CD8-positive, alpha-beta memory T cell (primary cell): Measurements from ENCODE around the gene PACS1. TPM values are rescaled to one million over a fixed set of nuclear protein-coding genes. Genes with fewer than 3 reads are reported as not detected.

Experiments
- CTCF ChIA-PET: fragments of 350-600 bp; sonication (Branson Sonifier 250); formaldehyde crosslinking; loops from one replicate; lab custom pipeline; 2021; ENCODE audit warnings: antibody characterized with exemption; lab: Charles Lee
- POLR2A ChIA-PET: fragments of 350-600 bp; sonication (Branson Sonifier 250); formaldehyde crosslinking; loops from one replicate; lab custom pipeline; 2021; ENCODE audit warnings: antibody characterized with exemption; lab: Charles Lee
- DNase-seq, 5 donors: peaks; one replicate each; pipeline versions ENCODE4 v3.0.0 to v3.0.0-alpha.2; 2020 to 2022; ENCODE audit warnings: mixed read lengths in 1 of 5
- H3K27ac ChIP-seq: one replicate; pipeline ENCODE4 v1.7.0; 2013; ENCODE audit warnings: low read depth, mild to moderate bottlenecking, low read length, moderate library complexity
- H3K27me3 ChIP-seq: 2 replicates; pipeline ENCODE4 v1.7.0; 2013; ENCODE audit warnings: low read length, mild to moderate bottlenecking; ENCODE audit not compliant: insufficient read depth, poor library complexity, severe bottlenecking
- H3K36me3 ChIP-seq: 2 replicates; pipeline ENCODE4 v1.7.0; 2013; ENCODE audit warnings: mild to moderate bottlenecking, low read length, moderate library complexity; ENCODE audit not compliant: insufficient read depth
- H3K4me1 ChIP-seq: 2 replicates; pipeline ENCODE4 v1.7.0; 2013; ENCODE audit warnings: mild to moderate bottlenecking, low read length, moderate library complexity; ENCODE audit not compliant: insufficient read depth
- H3K4me3 ChIP-seq: 2 replicates; pipeline ENCODE4 v1.7.0; 2013; ENCODE audit warnings: mild to moderate bottlenecking, low read length
- H3K9me3 ChIP-seq: 2 replicates; pipeline ENCODE4 v1.7.0; 2013; ENCODE audit warnings: mild to moderate bottlenecking, low read length
- H3K27ac Mint-ChIP-seq, 8 donors: one replicate each; pipeline ENCODE4 v1.8.0; 2020 to 2021; ENCODE audit warnings: mixed read lengths in 8 of 8, mild to moderate bottlenecking in 6 of 8, inconsistent platforms in 3 of 8, moderate library complexity in 3 of 8
- H3K27me3 Mint-ChIP-seq, 2 donors: one replicate each; pipeline ENCODE4 v1.8.0; 2020 to 2021; ENCODE audit warnings: mixed read lengths in 2 of 2, mild to moderate bottlenecking in 1 of 2, moderate library complexity in 1 of 2
- H3K36me3 Mint-ChIP-seq, 3 donors: one replicate each; pipeline ENCODE4 v1.8.0; 2020 to 2021; ENCODE audit warnings: mixed read lengths in 3 of 3, inconsistent platforms in 1 of 3, mild to moderate bottlenecking in 1 of 3
- H3K4me1 Mint-ChIP-seq, 3 donors: one replicate each; pipeline ENCODE4 v1.8.0; 2020 to 2021; ENCODE audit warnings: mixed read lengths in 3 of 3, inconsistent platforms in 1 of 3, mild to moderate bottlenecking in 1 of 3
- H3K4me3 Mint-ChIP-seq, 7 donors: one replicate each; pipeline ENCODE4 v1.8.0; 2020 to 2021; ENCODE audit warnings: mixed read lengths in 7 of 7, mild to moderate bottlenecking in 6 of 7, moderate library complexity in 4 of 7, inconsistent platforms in 2 of 7
- H3K9me3 Mint-ChIP-seq, 5 donors: one replicate each; pipeline ENCODE4 v1.8.0; 2020 to 2022; ENCODE audit warnings: mixed read lengths in 5 of 5, mild to moderate bottlenecking in 3 of 5, moderate library complexity in 2 of 5, inconsistent platforms in 1 of 5
- polyA plus RNA-seq: library from polyadenylated mRNA; unstranded; fragments of 300-500 nt; fragmentation: Illumina TruSeq; gene quantifications from one replicate; pipeline ENCODE4 v1.2.3, GENCODE V29; 2021
- total RNA-seq, 2 experiments: library from RNA; stranded (reverse); gene quantifications; one replicate each; pipeline ENCODE4 v1.2.3, GENCODE V29; 2021

Gene PACS1
- total and polyA plus RNA-seq, 3 experiments from 2014 or later: 73.3 to 86.1 (median 77.4) TPM

DNA sequence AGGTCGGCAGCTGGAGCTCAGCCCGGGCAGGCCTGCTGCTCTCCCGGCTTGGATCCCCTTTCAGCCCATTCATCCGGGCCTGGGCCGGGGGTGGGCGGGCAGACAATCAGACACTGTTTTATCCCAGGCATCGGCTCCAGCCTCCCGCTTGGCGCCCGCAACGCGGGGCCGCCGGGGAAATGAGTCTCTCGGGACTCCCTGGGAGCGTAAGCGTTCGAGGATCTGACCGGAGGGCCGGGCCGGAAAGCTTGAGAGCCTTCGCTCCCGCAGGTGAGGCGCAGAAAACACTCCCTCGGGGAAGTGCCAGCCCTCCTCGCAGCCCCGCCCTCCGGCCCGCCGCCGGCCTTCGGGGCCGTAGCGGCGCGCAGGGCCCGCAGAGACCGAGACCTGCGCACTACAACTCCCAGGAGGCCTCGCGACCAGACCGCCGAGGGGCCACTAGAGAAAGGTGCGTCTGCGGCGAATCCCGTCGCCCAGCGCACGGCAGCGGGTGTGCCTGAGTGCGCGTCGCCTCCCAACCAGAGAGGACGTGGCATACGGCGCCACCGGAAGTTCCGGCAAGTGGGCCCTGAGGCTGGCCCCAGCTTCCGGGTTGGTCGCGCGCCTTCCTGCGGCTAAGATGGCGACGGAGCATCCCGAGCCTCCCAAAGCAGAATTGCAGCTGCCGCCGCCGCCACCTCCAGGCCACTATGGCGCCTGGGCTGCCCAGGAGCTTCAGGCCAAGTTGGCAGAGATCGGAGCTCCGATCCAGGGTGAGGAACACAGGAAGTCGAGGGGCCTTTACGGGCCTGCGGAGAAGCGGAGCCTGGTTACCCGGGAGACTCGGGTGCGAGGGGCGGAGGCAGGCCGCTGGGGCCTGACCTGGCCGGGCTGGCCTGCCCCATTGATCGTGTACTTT lies 18.1 kb upstream of the PACS1 start, which contains the start of gene SF3B2:
TSS of gene SF3B2 (plus strand) at position 599 of the 898 bp plus-strand sequence. CDS start at position 620, 21 bp downstream.
- ChIA-PET CTCF (interaction anchor here (1.1 to 4.8 kb wide), 10 partner anchors 7 to 199 kb away, joined by 3 to 27 read pairs (median 5); partner anchors contain the start of genes CCDC85B and FIBP), POLR2A (interaction anchor here (0.7 to 1.8 kb wide), 12 partner anchors 15 to 791 kb away, joined by 3 to 11 read pairs (median 4); partner anchors contain the start of genes FIBP, MUS81 and PACS1)
- Mint-ChIP-seq H3K4me3 (peak within 1 kb of the TSS; percentile 98 to 100 (median 99)), H3K27ac (peak within 1 kb of the TSS; percentile 96 to 99 (median 99)), H3K36me3 (peaks cover 6 to 42% (median 7%) of the 10 kb centered on the region in 3 donors), H3K9me3 (no peaks in the 10 kb centered on the region), H3K4me1 (peaks cover 27 to 38% (median 34%) of the 10 kb centered on the region in 3 donors), H3K27me3 (peaks cover 4 to 6% of the 10 kb centered on the region in 2 donors)
- Histone ChIP-seq H3K36me3 (peaks cover 25% of the 10 kb centered on the region), H3K9me3 (no peaks in the 10 kb centered on the region), H3K4me3 (peak within 1 kb of the TSS; percentile 79), H3K4me1 (peaks cover 23% of the 10 kb centered on the region), H3K27ac (peak within 1 kb of the TSS; percentile 86), H3K27me3 (no peaks in the 10 kb centered on the region)
- peak; percentile 93 to 97 (median 95) for DNase-seq

DNA sequence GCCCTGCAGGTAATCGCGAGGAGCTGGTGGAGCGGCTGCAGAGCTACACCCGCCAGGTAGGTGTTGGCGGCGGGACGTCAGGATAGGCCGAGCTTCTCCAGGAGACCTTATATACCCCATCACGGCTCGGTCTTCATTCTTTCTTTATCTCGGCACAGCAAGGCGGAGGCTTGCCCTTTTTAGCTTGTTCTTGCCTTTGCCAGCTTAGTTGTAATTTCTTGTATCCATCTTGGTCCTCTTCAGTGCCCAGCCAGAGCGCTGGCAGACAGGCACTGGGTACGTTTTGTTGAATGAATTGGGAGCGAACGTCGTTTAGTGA lies 17.4 kb upstream of the PACS1 start:
- ChIA-PET CTCF (interaction anchor here (1.1 to 4.8 kb wide), 9 partner anchors 8 to 164 kb away, joined by 3 to 27 read pairs (median 5); partner anchors contain the start of genes CCDC85B and FIBP), POLR2A (interaction anchor here (0.7 to 1.8 kb wide), 11 partner anchors 8 to 791 kb away, joined by 3 to 11 read pairs (median 4); partner anchors contain the start of genes FIBP, MUS81 and PACS1)
- Histone ChIP-seq H3K9me3 (no peaks in the 10 kb centered on the region), H3K27ac (peak overlapping the region; percentile 86), H3K4me1 (peaks cover 23% of the 10 kb centered on the region), H3K36me3 (peaks cover 30% of the 10 kb centered on the region), H3K4me3 (peak overlapping the region; percentile 79), H3K27me3 (no peaks in the 10 kb centered on the region)
- Mint-ChIP-seq H3K27ac (peak overlapping the region; percentile 96 to 99 (median 99)), H3K9me3 (no peaks in the 10 kb centered on the region), H3K27me3 (peaks cover 4 to 6% of the 10 kb centered on the region in 2 donors), H3K4me3 (peak overlapping the region; percentile 98 to 100 (median 99)), H3K4me1 (peaks cover 29 to 38% (median 34%) of the 10 kb centered on the region in 3 donors), H3K36me3 (peaks cover 6 to 48% (median 9%) of the 10 kb centered on the region in 3 donors)
- DNase-seq: no peak

DNA sequence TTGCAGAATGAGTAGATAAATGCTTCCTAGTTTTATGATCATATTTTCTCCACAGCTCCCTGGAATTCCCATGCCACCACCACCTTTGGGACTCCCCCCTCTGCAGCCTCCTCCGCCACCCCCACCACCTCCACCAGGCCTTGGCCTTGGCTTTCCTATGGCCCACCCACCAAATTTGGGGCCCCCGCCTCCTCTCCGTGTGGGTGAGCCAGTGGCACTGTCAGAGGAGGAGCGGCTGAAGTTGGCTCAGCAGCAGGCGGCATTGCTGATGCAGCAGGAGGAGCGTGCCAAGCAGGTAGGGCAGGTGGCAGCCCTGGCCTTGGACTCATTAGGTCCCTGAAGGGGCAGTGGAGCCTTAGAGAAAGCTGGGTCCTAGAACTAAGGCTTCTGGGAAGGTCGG lies 15.1 kb upstream of the PACS1 start:
- CTCF ChIA-PET: interaction anchor here (0.8 to 4.8 kb wide), 3 partner anchors 10 to 16 kb away, joined by 3 to 27 read pairs (median 6); no protein-coding TSS in a partner anchor
- POLR2A ChIA-PET: interaction anchor here (0.6 kb wide), 1 partner anchor 67 kb away, joined by 3 read pairs; no protein-coding TSS in a partner anchor
- Histone ChIP-seq H3K27me3 (no peaks in the 10 kb centered on the region), H3K4me1 (peaks cover 18% of the 10 kb centered on the region), H3K9me3 (no peaks in the 10 kb centered on the region), H3K27ac (no peak overlapping the region), H3K36me3 (peaks cover 51% of the 10 kb centered on the region), H3K4me3 (no peak overlapping the region)
- Mint-ChIP-seq H3K27ac (peak overlapping the region in 3 of 8 donors; percentile 14 to 87 (median 77)), H3K27me3 (peaks cover 0 to 2% of the 10 kb centered on the region in 2 donors), H3K4me1 (peaks cover 30 to 36% (median 34%) of the 10 kb centered on the region in 3 donors), H3K4me3 (peak overlapping the region in 1 of 7 donors; percentile 93), H3K36me3 (peaks cover 13 to 70% (median 14%) of the 10 kb centered on the region in 3 donors), H3K9me3 (no peaks in the 10 kb centered on the region)
- DNase-seq: no peak

DNA sequence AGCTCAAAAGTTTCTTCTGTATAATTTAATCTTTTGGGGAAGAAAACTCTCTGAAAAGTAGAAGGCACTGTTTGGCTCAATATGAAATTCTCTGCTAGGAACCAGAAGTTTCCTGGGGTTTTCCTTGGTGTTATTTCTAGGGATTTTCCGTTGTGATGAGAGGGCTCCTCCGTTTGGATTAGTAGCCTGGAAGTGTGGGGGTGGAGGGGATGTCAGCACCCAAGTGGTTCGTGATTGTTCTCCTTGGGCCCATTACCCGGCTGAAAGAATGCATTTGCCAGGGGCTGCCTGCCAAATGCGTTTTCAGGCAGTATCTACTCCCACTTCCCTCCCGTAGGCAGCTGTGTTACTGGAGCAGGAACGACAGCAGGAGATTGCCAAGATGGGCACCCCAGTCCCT lies 13.6 kb upstream of the PACS1 start:
- Mint-ChIP-seq H3K27me3 (peaks cover 0 to 2% of the 10 kb centered on the region in 2 donors), H3K4me3 (no peak overlapping the region), H3K4me1 (peaks cover 22 to 44% (median 35%) of the 10 kb centered on the region in 3 donors), H3K36me3 (peaks cover 24 to 84% (median 25%) of the 10 kb centered on the region in 3 donors), H3K9me3 (no peaks in the 10 kb centered on the region), H3K27ac (peak overlapping the region in 2 of 8 donors; percentile 63 to 69)
- Histone ChIP-seq H3K27ac (no peak overlapping the region), H3K4me1 (peaks cover 14% of the 10 kb centered on the region), H3K9me3 (no peaks in the 10 kb centered on the region), H3K27me3 (no peaks in the 10 kb centered on the region), H3K36me3 (peaks cover 66% of the 10 kb centered on the region), H3K4me3 (no peak overlapping the region)
- ChIA-PET POLR2A (interaction anchor here (0.6 kb wide), 1 partner anchor 61 kb away, joined by 10 read pairs; no protein-coding TSS in a partner anchor), CTCF (interaction anchor here (0.8 to 4.8 kb wide), 2 partner anchors 11 to 12 kb away, joined by 3 to 27 read pairs; no protein-coding TSS in a partner anchor)
- DNase-seq: no peak

DNA sequence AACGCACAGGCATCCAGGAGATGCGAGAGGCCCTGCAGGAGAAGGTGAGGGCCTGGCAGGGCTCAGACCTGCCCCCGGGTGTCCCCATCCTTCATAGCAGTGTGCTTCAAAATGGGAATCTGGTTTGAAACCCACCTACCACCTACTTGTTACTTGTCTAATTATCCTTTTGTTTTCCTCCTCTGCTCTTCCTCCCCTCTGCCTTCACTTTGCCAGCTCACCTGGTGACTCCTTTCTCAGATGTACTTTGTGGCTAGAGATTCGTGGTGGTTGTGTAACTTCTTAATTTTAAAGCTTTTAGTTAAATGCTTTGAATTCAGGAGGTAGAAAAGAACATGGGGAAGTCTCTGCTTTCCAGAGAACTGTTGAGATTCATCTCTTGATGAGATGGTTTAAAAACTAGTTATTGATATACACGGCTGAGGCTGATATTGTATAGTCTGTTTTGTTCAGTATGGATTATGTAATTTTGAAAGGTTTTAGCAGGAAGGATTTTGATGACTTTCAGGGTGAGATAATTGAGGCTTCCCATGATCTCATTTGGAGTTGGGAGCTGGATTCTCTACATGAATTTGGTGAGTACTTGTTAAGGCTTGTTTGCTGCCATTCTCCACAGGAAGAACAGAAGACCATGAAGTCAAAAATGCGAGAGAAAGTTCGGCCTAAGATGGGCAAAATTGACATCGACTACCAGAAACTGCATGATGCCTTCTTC lies 9.9 kb upstream of the PACS1 start:
- no peak for DNase-seq
- H3K4me1 Mint-ChIP-seq: peaks cover 16 to 42% (median 25%) of the 10 kb centered on the region in 3 donors
- H3K27ac Mint-ChIP-seq: peak overlapping the region in 4 of 8 donors; percentile 11 to 93 (median 51)

DNA sequence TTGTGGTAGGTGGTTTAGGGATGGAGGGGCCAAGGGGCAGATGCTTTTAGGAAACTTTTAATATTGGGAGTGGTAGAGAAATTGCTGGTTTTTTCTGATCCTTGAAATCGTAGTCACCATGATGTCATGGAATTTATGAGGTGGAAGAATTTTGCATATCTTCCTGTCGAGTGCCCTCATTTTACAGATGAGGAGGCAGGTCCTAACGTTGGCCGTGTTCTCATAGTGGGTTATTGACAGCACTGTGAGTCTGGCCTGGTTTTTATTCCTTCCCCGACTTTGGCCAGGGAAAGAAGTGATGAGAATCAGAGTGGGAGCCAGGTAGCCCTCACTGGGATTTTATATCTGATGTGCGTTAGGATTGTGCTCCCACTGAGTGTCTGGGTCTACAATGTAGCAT lies 8.8 kb upstream of the PACS1 start:
- Mint-ChIP-seq H3K27me3 (no peaks in the 10 kb centered on the region), H3K36me3 (peaks cover 49 to 91% (median 50%) of the 10 kb centered on the region in 3 donors), H3K4me3 (no peak overlapping the region), H3K9me3 (no peaks in the 10 kb centered on the region), H3K27ac (peak overlapping the region in 5 of 8 donors; percentile 14 to 83 (median 55)), H3K4me1 (peaks cover 16 to 35% (median 25%) of the 10 kb centered on the region in 3 donors)
- H3K4me3 ChIP-seq: no peak overlapping the region
- H3K27ac ChIP-seq: no peak overlapping the region
- no peak for DNase-seq
- H3K36me3 ChIP-seq: peaks cover 84% of the 10 kb centered on the region
- ChIA-PET POLR2A (no interaction called here), CTCF (no interaction called here)
- H3K4me1 ChIP-seq: no peaks in the 10 kb centered on the region
- no peaks in the 10 kb centered on the region for H3K9me3 ChIP-seq
- H3K27me3 ChIP-seq: no peaks in the 10 kb centered on the region

More for the DNA sequence above, 9.9 kb upstream of the PACS1 start:
- Histone ChIP-seq H3K27me3 (no peaks in the 10 kb centered on the region), H3K9me3 (no peaks in the 10 kb centered on the region), H3K36me3 (peaks cover 90% of the 10 kb centered on the region), H3K27ac (no peak overlapping the region), H3K4me1 (no peaks in the 10 kb centered on the region), H3K4me3 (no peak overlapping the region)
- Mint-ChIP-seq H3K27me3 (no peaks in the 10 kb centered on the region), H3K36me3 (peaks cover 45 to 94% (median 46%) of the 10 kb centered on the region in 3 donors), H3K4me3 (no peak overlapping the region), H3K9me3 (no peaks in the 10 kb centered on the region)
- CTCF ChIA-PET: interaction anchor here (1.6 to 2.7 kb wide), 2 partner anchors 8 to 15 kb away, joined by 9 to 12 read pairs; no protein-coding TSS in a partner anchor
- POLR2A ChIA-PET: no interaction called here

DNA sequence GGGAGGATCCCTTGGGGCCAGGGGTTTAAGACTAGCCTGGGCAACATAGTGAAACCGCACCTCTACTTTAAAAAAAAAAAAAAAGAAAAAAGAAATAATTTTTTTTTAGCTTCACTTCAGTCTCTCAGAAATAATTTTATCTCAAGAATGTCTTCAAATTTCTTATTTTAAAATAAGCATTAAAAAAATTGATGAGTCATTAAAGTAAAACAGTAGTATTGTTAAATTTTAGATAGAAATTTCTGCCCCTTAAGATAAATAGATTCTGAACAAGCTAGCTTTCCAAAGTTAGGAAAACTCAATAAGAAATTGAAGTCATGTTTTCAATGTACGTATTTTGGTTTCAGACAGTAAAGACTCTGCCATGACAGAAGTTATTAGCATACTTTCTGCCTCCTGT lies 7.7 kb upstream of the PACS1 start:
- no peaks in the 10 kb centered on the region for H3K4me1 ChIP-seq
- no peaks in the 10 kb centered on the region for H3K9me3 ChIP-seq
- H3K4me3 Mint-ChIP-seq: no peak overlapping the region
- H3K27ac ChIP-seq: no peak overlapping the region
- H3K36me3 ChIP-seq: peaks cover 82% of the 10 kb centered on the region
- H3K4me3 ChIP-seq: no peak overlapping the region
- no peaks in the 10 kb centered on the region for H3K27me3 ChIP-seq
- ChIA-PET POLR2A (no interaction called here), CTCF (interaction anchor here (1.0 to 2.5 kb wide), 5 partner anchors 11 to 73 kb away, joined by 3 to 10 read pairs (median 4); partner anchors contain the start of gene SF3B2)
- peak overlapping the region in 1 of 8 donors; percentile 43 for H3K27ac Mint-ChIP-seq
- DNase-seq: no peak
- H3K27me3 Mint-ChIP-seq: no peaks in the 10 kb centered on the region
- H3K4me1 Mint-ChIP-seq: peaks cover 21 to 43% (median 37%) of the 10 kb centered on the region in 3 donors
- peaks cover 50 to 92% (median 51%) of the 10 kb centered on the region in 3 donors for H3K36me3 Mint-ChIP-seq
- no peaks in the 10 kb centered on the region for H3K9me3 Mint-ChIP-seq
